GM06990 (cell line): ENCODE measurements around the gene SLC39A3.
A peak's percentile ranks its signal among the peaks of the same experiment; 100 is the strongest.

Experiments
- DNase-seq: peaks from one replicate; pipeline ENCODE4 v3.0.0-alpha.2; 2011; ENCODE audit not compliant: insufficient read length; ENCODE audit errors: extremely low read depth
- H3K27me3 ChIP-seq: replicated peaks from 2 replicates; pipeline ENCODE4 v1.6.0; 2011; ENCODE audit warnings: low read length; ENCODE audit not compliant: control insufficient read depth, insufficient read depth
- H3K36me3 ChIP-seq: 2 replicates; pipeline ENCODE4 v1.5.1; 2011; ENCODE audit warnings: low read length; ENCODE audit not compliant: control insufficient read depth, insufficient read depth
- H3K4me3 ChIP-seq: replicated peaks from 2 replicates; pipeline ENCODE4 v1.5.1; 2011; ENCODE audit warnings: low read depth, mild to moderate bottlenecking, control low read depth, low read length
- TF ChIP-seq, protein P1 (sequence below): IDR thresholded peaks from 2 replicates; pipeline ENCODE4 v1.5.1; 2011; ENCODE audit warnings: low read length, control low read depth, mild to moderate bottlenecking, inconsistent platforms; ENCODE audit not compliant: insufficient read depth, poor library complexity, severe bottlenecking

Gene SLC39A3

DNA sequence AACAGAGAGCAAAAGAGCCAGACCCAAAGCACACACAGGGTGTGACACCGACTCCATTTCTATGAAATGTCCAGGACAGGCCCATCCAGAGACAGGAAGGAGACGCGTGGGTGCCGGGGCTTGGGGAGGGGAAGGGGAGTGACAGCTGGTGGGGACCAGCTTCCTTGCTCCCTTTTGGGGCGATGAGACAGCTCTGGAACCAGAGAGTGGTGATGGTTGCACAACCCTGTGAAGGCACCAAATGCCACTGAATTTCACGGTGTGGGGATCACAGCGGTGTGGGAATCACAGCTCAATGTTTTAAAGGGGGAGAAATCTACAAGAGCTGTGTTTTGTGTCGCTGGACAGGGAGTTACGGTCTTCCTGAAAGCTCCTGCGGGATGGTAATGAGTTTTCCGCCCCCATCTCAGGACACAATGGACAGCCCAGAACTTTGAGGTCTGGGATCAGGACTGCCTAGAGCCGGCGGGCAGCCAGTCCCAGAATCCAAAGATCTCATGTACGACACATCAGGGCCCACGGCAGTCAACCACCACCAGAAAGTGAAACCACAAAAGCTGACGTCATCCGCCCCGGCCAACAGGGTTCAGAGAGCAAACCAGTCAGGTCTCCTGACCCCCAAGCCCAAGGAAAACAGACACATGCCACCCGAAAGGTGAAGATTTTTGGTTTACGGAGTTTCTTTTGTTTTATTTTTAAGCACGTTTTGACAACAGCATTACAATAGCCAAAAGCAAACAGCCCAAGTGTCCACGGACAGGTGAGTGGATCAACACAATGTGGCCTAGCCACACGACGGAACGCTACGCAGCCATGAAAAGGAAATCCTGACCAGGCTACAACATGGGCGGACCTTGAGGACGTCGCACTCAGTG lies 36.0 kb upstream of the SLC39A3 start:
- TF ChIP-seq, protein P1, sequence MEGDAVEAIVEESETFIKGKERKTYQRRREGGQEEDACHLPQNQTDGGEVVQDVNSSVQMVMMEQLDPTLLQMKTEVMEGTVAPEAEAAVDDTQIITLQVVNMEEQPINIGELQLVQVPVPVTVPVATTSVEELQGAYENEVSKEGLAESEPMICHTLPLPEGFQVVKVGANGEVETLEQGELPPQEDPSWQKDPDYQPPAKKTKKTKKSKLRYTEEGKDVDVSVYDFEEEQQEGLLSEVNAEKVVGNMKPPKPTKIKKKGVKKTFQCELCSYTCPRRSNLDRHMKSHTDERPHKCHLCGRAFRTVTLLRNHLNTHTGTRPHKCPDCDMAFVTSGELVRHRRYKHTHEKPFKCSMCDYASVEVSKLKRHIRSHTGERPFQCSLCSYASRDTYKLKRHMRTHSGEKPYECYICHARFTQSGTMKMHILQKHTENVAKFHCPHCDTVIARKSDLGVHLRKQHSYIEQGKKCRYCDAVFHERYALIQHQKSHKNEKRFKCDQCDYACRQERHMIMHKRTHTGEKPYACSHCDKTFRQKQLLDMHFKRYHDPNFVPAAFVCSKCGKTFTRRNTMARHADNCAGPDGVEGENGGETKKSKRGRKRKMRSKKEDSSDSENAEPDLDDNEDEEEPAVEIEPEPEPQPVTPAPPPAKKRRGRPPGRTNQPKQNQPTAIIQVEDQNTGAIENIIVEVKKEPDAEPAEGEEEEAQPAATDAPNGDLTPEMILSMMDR, result no peak
- no peaks in the 10 kb centered on the region for H3K27me3 ChIP-seq
- 0 out of 2 replicates have a peak overlapping the region, but pooled peaks have one; percentile 4 for H3K4me3 ChIP-seq
- H3K36me3 ChIP-seq, result peaks cover 6% of the 10 kb centered on the region
- DNase-seq, result no peak

DNA sequence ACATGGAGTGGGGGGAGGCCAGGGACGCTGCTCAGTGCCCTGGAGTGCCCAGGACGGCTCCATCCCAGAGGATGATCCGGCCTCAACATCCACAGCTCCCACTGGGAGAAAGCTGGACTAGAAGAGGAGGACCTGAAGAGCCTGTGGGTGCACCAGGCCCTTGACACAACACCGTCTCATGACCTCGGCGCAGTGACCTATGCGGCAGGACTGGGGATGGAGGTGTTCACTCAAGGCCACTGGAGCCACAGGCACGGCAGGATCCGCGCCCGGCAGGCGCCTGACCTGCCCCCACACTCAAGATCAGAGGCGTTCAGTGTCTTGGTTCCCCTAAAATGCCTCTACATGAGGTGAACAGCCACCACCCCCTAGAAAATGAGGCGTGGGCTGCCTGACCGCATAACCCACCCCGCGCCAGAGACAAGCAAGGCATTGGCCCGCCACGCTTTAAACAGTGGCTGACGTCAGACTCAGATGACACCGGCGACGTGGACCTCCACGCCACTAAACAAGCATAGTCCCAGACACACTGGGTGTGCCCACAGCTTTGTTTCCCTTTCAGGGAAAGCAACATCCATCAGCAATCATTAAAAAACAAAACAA lies 35.2 kb upstream of the SLC39A3 start:
- peaks cover 6% of the 10 kb centered on the region for H3K36me3 ChIP-seq
- no peaks in the 10 kb centered on the region for H3K27me3 ChIP-seq
- no peak overlapping the region for H3K4me3 ChIP-seq
- no peak for DNase-seq
- TF ChIP-seq, protein P1, result no peak

DNA sequence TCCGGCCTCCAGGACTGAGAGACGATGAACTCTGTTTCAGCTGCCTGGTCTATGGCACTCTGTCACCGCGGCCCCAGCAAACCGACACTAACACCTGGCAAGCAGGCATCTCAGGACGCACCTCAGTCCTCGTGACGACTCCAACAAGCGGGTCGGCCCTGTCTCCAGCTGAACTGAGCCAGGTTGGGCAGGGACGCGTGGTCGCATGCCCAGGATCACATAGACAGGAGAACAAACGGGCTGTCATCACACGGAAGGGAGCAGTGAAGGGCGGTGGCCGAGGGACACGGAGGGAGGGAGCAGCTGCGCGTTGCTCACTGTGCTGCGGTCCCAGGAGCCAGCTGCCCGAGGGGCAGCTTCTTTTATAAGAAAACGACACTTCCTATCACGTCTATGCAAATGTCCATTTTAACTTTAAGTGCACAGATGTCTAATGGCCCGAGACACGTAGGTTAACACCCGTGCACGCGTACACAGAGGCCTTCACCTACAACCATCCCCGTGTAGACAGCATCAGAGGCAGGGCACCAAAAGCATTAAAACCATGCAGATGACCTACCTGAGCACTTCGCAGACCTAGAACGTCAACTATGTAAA lies 34.4 kb upstream of the SLC39A3 start:
- no peak for DNase-seq
- H3K27me3 ChIP-seq, result no peaks in the 10 kb centered on the region
- no peak overlapping the region for H3K4me3 ChIP-seq
- H3K36me3 ChIP-seq, result peaks cover 6% of the 10 kb centered on the region
- TF ChIP-seq, protein P1, result no peak

DNA sequence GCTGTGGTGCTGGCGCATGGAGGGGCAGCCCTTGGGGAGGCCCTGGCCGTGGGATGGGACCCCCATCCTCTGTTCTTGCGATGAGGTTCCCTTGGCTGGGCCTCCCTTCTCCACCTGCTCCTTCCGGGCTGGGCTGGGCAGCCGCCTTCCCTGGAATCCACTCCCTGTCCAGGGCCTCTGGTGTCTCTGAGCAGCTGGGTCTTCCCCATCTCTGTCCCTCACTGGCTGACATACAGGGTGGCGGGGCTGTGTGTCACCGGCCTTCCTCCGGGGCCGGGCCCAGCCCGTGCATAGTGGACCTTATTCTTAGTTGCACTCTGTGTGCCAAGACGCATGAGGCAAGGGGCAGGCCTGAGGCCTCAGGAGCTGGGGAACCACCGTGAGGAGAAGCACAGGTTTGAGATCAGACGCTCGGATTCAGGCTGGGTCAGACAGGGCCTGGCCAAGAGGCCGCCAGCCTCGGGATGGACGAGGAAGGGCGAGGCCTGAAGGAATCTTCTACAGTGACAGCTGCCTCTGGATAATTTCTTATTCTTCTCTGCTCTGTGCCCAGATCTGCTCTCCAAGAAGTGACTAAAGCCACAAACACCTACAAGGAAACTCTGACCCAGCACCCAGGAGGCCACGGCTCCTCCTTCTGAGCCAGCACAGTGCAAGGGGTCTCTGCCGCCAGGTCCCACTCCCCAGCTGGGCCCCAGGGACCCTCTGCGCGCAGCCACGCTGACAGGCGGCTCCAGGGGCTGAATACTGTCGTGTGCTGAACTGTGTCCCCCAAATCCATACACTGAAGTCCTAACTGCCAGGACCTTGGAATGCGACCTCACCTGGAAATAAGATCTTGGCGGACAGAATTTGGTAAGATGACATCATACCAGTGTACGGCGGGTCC lies 32.2 kb upstream of the SLC39A3 start:
- Histone ChIP-seq H3K4me3 (no peak overlapping the region), H3K27me3 (no peaks in the 10 kb centered on the region), H3K36me3 (peaks cover 12% of the 10 kb centered on the region)
- TF ChIP-seq, protein P1, result no peak
- no peak for DNase-seq
